ENCODE results near the gene COL4A2. TPM values are rescaled to one million over a fixed set of nuclear protein-coding genes. Genes with fewer than 3 reads are reported as not detected.

Gene COL4A2
- total RNA-seq, 1 donor from 2014 or later = 1,556 TPM

DNA sequence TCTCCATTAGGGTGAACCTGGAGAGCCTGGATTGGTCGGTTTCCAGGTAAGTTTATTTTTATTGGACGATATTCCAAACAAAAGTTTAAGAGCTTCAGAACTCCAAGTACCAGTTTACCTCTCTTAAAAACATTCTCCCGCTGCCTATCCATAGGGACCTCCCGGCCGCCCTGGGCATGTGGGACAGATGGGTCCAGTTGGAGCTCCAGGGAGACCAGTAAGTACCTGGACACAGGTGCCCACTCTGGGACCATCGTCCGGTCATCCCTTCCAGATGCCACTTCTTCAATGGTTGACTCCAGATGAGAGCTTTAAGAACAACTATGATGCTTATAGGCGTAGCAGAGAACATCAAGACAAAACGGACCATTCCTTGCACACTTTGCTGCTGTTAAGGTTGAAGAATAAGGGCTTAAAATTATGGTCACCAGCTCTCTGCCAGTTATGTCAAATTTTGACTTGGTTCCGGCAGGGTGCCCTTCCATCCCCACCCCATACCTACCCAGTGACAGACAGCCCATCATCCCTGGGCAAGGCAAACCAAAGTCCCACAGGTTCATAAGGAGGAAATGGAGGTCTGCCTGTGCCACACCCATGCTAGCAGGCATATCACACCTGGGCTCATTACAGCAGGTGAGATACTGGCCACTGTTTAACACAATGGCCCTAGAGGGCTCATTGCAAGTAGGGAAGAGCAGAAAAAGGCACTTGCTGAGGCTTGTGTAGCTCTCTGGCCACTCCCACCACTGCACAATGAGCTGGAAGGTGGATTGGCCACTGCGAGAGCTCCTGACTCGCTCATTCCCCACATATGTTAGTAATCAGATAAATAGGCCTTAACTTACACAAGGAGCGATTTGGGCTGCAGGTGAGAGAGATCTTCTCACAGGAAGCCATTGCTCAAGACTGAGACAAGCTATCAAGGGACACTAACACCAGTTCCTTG lies 123.6 kb downstream of the COL4A2 start:
- peaks cover 67% of the 10 kb centered on the region for H3K36me3 Mint-ChIP-seq (ENCODE audit: low read depth, unreplicated experiment)
- peaks cover 5% of the 10 kb centered on the region for H3K4me1 Mint-ChIP-seq (ENCODE audit: unreplicated experiment)
- no peak overlapping the region for H3K4me3 Mint-ChIP-seq (ENCODE audit: unreplicated experiment)
- no peaks in the 10 kb centered on the region for H3K9me3 Mint-ChIP-seq (ENCODE audit: unreplicated experiment)
- no peak for DNase-seq (ENCODE audit: low spot score)
- H3K27ac Mint-ChIP-seq (ENCODE audit: unreplicated experiment) = no peak overlapping the region
- H3K27me3 Mint-ChIP-seq (ENCODE audit: unreplicated experiment) = peaks cover 6% of the 10 kb centered on the region
- TF ChIP-seq, protein P1, sequence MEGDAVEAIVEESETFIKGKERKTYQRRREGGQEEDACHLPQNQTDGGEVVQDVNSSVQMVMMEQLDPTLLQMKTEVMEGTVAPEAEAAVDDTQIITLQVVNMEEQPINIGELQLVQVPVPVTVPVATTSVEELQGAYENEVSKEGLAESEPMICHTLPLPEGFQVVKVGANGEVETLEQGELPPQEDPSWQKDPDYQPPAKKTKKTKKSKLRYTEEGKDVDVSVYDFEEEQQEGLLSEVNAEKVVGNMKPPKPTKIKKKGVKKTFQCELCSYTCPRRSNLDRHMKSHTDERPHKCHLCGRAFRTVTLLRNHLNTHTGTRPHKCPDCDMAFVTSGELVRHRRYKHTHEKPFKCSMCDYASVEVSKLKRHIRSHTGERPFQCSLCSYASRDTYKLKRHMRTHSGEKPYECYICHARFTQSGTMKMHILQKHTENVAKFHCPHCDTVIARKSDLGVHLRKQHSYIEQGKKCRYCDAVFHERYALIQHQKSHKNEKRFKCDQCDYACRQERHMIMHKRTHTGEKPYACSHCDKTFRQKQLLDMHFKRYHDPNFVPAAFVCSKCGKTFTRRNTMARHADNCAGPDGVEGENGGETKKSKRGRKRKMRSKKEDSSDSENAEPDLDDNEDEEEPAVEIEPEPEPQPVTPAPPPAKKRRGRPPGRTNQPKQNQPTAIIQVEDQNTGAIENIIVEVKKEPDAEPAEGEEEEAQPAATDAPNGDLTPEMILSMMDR (IDR thresholded peaks at IDR 0.05; ENCODE audit: unreplicated experiment) = no peak

DNA sequence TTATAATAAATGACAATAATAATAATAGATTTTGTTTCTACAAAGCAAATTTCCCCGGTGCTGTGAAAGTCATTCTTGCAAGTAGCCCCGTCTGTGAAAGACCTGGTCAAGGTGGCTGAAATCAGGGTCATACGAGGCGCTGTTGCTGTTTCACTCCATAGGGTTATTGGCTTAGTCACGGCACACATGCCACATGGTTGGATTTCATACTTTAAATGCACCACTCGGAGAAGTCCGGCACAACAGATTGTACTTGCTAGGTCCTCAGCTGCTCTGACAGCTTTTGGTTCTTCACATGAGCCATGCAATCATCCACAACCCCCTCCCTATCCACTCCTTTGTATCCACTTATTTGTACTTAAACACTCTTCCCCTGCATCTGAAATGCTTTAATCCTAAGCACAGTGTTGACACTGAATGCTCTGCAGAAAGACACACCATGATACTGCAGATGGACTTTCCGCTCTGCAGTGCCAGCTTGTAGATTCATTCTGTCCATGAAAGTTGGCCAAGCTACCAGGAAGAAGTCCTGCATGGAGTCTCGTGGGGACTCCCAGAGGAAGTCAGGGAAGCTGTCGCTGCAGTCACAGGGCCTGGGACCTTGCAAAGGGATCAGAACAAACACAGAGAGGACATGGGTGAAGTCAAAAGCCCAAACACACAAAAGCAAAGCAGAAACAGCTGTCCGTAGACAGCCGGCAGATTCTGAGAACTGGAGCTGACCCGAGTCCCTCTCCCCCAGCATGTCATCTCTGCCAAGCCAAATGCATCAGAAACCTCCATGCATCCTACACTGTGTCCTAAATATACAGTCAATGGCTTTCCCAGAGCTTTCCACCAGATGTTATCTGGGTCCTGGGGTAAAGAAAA lies 124.6 kb downstream of the COL4A2 start:
- H3K4me1 Mint-ChIP-seq (ENCODE audit: unreplicated experiment) = no peaks in the 10 kb centered on the region
- peaks cover 64% of the 10 kb centered on the region for H3K36me3 Mint-ChIP-seq (ENCODE audit: low read depth, unreplicated experiment)
- H3K27ac Mint-ChIP-seq (ENCODE audit: unreplicated experiment) = peak overlapping the region; percentile 63
- DNase-seq (ENCODE audit: low spot score) = no peak
- peak overlapping the region; percentile 31 for H3K4me3 Mint-ChIP-seq (ENCODE audit: unreplicated experiment)
- no peaks in the 10 kb centered on the region for H3K9me3 Mint-ChIP-seq (ENCODE audit: unreplicated experiment)
- H3K27me3 Mint-ChIP-seq (ENCODE audit: unreplicated experiment) = peaks cover 6% of the 10 kb centered on the region
- TF ChIP-seq, protein P1 (IDR thresholded peaks at IDR 0.05; ENCODE audit: unreplicated experiment) = no peak

DNA sequence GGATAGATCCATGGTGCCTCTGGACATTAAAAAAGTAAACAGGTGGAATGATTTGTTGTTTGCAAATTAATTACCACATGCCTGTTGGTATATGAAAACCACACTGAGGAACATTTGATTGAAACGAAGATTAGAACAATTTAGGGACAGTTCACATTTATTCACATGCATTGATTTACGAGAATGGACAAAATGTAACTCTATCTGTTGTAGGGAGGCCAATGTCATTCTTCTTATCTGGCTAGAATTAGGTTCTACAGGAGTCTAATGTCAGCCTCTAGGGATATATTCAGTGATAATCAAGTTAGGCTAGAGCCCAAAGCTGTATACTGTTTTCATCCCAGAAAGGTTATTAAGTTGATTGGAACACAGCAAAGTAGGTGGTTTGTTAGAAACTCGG lies 125.4 kb downstream of the COL4A2 start:
- no peak for DNase-seq (ENCODE audit: low spot score)
- Mint-ChIP-seq H3K27me3 (ENCODE audit: unreplicated experiment) (peaks cover 6% of the 10 kb centered on the region), H3K9me3 (ENCODE audit: unreplicated experiment) (no peaks in the 10 kb centered on the region), H3K4me3 (ENCODE audit: unreplicated experiment) (peak overlapping the region; percentile 58), H3K27ac (ENCODE audit: unreplicated experiment) (no peak overlapping the region), H3K36me3 (ENCODE audit: low read depth, unreplicated experiment) (peaks cover 67% of the 10 kb centered on the region), H3K4me1 (ENCODE audit: unreplicated experiment) (no peaks in the 10 kb centered on the region)
- TF ChIP-seq, protein P1 (IDR thresholded peaks at IDR 0.05; ENCODE audit: unreplicated experiment) = no peak

DNA sequence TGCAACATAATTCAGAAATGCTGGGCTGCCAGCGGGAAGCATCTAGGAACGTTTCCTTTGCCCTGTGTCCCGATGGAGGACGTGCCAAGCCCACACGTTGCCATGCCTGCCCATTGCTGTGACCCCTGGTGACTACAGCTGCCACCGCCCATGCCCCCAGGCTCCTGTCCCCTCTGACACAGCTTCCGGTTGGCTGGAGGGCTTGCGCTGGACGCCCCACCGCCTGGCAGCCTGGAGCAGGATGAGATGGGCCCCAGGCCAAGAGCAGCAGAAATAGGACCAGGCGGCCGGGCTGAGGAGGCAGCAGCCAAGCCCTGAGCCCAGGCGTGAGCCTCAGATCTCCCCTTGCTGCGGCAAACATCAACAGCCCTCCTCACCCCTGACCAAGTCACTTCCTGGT lies 125.9 kb downstream of the COL4A2 start:
- peaks cover 72% of the 10 kb centered on the region for H3K36me3 Mint-ChIP-seq (ENCODE audit: low read depth, unreplicated experiment)
- TF ChIP-seq, protein P1 (IDR thresholded peaks at IDR 0.05; ENCODE audit: unreplicated experiment) = no peak
- DNase-seq (ENCODE audit: low spot score) = no peak
- H3K27me3 Mint-ChIP-seq (ENCODE audit: unreplicated experiment) = peaks cover 4% of the 10 kb centered on the region
- no peaks in the 10 kb centered on the region for H3K9me3 Mint-ChIP-seq (ENCODE audit: unreplicated experiment)
- no peaks in the 10 kb centered on the region for H3K4me1 Mint-ChIP-seq (ENCODE audit: unreplicated experiment)
- peak overlapping the region; percentile 58 for H3K4me3 Mint-ChIP-seq (ENCODE audit: unreplicated experiment)
- H3K27ac Mint-ChIP-seq (ENCODE audit: unreplicated experiment) = no peak overlapping the region
